ENCODE data around the gene TMEM151A.
"Not testable (repeated sequence)": the region's sequence is repeated elsewhere in the genome, so short reads cannot be mapped to it uniquely, and the experiment has no call there.

TMEM151A gene

DNA sequence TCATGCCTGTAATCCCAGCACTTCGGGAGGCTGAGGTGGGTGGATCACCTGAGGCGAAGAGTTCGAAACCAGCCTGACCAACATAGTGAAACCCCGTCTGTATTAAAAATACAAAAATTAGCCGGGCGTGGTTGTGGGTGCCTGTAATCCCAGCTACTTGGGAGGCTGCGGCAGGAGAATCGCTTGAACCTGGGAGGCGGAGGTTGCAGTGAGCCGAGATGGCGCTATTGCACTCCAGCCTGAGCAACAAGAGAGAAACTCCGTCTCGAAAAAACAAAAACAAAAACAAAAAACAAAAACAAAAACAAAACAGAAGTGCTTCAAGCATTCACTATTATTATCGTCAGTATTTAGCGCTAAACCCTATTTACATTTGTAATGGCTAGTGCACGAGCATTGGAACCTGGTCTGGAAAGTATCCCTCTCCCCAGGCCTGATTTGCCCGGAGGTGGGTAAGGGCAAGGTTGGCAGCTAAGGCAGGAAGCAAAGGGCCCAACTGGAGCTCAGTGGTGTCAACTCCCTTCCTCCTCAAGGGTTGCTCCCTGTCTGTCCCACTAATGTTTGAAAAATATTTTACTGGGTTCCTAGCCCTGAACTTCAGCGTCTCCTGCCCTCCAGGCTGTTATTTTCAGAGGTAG, 19.2 kb downstream of the TMEM151A start:
- DNase-seq, result not testable (repeated sequence)

DNA sequence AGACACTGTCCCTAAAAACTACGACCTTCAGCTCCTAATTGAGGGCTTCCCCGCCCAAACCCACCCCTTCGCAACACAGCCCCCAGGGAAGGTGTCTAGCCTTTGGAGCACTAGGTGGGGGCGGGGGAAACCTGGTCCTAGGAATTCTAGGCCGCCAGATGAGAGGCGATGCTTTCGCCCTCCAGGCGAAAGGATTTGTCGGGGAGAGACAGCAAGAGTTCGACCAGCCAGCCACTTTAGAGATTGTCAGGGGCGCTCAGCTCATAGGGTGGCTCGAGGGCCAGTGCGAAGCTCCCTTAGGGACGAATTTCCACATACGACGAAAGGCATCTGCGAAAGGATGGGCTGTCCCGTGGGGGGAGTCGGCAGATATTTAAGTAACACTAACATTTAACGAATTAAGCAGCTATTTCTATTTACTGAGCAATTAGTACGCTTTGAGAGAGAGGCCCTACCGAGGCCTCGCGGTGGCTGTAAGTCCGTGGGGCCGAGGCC, 19.8 kb downstream of the TMEM151A start:
- DNase-seq, result no peak

DNA sequence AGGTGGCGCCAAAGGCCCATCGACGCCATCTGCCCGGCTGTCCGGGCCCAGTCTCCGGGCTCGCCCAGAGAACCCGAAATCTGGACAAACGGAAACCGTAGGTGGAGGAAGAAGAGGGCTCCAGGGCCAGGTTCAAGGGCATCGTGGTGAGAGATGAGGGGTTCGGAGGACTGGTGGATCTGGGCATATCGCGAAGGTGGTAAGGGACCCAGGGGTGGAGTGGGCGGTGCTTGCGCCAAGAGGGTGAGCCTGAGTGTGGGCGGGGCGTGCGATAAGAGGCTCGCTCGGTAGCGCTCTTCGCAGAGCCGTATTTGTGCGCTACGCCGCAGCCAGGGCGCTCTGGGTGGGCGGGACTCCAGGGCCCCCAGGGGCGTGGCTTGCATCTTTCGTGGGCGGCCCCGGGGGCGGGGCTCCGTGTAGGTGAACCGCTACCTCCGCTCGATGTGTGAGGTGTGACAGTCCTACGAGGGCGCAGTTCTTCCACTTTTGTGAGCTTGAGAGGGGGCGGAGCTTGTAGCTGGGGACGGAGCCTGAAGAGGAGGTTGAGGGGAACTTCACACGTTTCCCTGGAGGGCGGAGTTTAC, 20.4 kb downstream of the TMEM151A start:
- DNase-seq, result peak; percentile 87 to 96

DNA sequence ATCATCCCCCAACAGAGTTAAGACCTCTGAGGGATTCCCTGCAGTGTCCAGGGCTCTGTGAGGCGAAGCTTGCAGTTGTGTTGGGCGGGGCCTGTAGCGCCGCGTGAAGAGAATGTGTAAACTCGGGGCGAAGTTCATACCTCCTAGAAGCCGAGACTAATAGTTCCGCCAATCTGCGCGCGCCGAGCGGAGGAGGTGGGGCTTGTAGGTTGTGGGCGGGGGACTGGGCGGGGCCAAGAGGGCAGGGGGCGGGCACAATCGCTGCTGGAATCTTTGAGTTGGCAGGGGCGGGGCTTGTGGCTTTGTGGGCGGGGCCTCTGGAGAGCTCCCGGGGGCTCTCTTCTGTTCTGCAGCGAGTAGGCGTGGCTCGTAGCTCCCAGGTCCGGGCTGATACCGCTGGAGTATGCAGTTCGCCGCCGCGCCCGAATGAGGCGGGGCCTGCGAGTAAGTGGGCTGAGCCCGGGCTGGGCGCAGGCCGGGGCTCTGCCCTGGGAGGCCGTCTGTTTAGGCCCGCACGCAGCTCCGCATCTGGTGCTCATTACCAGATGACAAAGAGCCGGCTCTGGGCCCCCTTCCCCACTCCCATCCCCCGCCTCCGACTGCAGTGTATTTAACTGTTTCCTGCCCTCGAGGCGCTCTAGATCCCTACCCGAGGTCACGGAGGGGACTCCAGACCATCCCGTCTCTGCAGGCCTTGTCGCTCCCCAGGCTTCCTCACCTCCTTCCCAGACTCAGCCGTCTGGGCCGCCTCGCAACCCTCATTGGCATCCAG, 21.0 kb downstream of the TMEM151A start:
- DNase-seq, result peak; percentile 96 to 97

DNA sequence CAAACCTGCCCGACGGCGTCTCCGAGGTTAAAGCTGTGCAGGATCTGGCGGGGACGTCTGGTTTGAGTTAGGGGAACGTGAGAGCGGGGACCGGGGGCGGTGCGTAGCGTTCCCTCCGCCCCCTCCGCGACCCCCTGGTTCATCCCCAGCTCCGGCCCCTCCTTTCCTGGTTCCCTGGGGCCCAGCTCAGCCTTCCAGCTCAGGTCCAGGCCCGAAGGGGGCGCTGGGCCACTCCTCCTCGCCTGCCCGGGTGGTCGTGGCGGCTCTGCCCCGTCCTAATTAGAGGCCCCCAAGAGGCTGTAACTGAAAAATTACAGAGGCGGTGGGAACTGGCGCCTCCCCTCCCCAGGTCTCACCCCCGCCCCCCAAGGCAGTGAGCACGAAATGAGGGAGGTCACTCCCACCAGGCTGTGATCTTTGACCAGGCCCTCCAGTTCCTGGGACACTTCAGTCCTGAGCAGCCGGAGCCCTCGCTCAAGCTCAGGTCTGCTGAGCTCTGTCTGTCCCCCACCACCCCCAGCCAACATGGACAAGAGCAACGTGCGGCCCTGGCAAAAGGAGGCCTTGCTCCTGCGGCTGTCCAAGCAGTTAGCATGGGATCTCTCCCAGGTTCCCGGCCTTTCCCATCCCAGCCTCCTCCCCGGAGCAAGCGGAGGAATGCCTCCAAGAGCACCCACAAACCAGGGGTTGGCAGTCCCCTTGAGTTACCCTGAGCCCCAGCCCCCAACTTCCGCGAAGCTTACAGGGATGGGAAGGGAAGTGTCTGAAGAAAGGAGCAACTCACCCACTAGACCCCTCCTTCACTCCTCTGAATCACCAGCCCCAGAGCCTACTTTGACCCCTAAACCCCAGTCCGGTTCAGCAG, 21.9 kb downstream of the TMEM151A start:
- no peak for DNase-seq

DNA sequence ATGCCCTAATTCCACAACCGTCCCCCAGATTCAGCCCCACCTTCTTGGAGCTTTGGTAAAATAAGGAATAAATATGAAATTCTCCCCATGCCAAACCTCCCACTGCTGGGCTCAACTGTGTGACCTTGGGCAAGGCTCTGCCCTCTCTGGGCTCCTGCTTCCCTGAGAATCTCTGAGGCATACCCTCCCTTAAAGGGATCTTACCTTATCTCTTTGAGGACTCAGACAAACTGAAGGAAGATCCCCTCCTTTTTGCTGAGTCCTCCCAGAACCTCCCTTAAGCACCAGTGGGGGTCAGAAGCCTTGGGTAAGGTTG, 22.4 kb downstream of the TMEM151A start:
- no peak for DNase-seq

DNA sequence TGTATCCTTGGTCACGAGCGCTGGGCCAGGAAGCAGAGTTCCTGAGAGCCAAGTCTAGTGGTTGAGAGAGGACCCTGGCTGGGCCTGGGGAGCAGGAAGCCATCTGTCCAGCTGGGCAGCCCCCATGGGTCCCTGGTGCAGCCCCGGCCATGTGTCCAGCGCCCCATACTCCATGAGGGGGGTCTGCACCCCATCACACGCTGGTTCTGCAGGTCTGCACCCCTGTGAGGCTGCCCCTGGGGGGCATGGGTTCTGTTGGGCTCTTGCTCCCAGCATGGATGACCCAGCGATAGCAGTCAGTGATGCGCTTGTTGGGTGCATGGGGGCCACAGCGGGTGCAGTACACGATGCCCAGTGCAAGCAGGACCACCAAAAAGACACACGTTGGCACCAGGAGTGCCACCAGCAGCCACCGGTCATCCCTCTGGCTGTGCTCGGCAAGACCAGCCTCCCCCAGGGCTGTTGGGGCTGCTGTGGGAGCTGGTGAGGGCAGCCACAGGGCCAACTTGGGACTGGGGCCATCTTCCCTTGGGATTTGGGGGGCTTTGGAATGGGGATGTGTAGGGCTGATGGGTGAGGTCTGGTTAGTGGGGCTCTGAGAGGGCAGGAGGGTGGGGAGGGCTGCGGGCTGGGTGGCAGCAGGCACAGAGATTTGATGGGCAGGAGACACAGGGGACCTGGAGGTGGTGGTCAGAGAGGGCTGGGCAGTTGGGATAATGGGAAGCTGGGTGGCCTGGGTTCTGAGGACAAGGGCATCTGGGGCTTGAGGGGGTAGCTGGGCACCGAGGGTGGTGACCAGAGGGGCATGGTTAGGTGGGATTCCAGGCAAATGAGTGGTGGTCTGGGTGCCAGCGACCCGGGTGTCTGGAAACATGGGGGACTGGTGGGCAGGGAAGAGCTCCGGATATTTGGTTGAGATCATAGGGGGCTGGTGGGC, 23.1 kb downstream of the TMEM151A start:
- no peak for DNase-seq

DNA sequence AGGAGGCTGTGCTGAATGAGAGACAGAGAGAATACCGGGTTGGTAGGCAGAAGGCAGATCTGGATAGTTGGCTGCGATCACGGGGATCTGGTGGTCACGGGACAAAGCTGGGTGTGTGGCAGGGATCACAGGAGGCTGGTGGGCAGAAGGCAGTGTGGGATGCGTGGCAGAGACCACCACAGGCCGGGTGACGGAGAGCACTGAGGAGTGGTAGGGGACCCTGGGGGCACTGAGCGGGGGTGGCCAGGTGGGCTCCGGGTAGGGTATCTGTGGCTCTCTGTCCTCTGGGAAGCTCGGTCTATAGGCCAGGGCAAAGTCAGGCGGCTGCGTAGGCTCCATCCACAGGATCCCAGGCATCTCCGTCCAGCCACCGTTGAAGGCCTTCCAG, 23.8 kb downstream of the TMEM151A start:
- DNase-seq, result no peak

DNA sequence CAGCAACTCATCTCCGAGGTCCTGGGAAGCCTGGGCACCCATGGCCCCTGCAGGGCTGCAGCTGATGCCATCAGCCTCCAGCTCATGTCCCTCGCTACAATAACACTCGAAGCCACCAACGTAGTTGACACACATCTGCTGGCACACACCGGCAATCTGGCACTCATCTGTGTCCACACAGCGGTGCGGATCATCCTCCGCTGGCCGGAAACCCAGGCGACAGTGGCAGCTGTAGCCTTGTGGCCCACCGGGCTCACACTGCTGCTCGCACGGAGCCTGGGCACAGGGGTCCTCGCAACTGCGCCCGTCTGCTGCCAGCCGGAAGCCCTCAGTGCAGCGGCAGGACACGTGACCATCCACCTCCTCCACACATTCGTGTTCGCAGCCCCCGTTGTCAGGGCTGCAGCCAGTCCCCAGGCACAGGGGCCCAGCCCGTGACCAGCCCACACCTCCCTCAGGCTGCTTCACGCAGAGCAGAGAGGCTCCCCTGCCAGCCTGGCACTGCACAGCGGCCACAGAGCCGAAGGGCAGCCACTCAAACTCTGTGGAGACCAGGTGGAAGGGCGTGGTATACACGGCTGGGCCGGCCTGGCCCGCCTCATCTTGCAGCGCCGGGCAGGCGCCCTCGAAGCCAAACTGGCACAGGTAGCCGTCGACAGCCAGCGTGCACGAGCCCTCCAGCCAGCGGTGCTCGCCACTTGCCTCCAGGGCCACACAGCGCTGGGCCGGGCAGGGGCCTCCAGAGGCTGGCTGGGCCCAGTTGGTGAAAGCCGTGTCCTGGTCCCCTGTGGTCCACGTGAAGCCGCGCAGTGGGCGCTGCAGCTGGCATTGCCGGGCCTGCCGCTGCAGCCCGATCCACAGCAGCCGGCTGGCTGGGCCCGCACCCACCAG, 24.5 kb downstream of the TMEM151A start:
- DNase-seq, result no peak

DNA sequence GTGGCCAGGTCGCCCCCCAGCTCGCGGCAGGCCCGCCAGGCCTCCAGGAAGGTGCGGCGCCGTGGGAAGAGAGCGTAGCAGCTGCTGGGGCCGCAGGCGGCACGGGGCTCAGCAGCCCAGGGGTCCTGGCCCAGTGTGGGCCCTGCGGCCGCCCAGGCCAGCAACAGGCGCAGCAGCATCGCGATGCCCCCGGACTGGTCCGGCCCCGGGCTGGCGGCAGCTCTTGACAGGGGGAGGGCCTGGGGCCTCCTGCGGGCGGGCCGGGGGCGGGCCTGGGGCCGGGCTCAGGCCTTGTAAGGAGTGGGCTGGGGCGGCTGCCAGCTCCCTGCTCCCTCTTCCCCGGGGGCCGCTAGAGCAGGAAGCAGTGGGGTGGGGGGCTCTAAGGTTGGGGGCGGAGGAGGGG, 25.2 kb downstream of the TMEM151A start, which contains the start of gene CD248:
Gene CD248 (minus strand): TSS at position 196 of the 403 bp plus-strand sequence. CDS start 17 bp downstream, at position 179.
- DNase-seq, result no peak

DNA sequence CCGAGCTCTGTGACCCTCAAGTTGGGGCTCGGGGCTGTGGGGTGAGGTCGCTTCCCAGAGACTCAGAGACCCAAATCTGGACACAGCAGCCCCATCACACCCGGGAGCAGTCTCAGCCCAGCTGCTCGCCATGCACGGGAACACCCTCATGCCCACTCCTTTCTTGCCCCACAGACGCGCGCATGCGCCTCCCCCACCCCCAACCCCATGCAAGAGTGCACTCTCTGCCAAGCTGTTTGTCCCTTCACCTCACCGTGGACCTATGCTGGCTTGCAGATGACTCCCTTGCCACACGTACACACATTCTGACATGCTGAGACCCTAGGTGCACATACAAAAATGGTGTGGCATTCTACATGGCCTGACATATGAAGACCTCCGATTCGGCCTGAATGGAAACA, 25.6 kb downstream of the TMEM151A start:
- no peak for DNase-seq

DNA sequence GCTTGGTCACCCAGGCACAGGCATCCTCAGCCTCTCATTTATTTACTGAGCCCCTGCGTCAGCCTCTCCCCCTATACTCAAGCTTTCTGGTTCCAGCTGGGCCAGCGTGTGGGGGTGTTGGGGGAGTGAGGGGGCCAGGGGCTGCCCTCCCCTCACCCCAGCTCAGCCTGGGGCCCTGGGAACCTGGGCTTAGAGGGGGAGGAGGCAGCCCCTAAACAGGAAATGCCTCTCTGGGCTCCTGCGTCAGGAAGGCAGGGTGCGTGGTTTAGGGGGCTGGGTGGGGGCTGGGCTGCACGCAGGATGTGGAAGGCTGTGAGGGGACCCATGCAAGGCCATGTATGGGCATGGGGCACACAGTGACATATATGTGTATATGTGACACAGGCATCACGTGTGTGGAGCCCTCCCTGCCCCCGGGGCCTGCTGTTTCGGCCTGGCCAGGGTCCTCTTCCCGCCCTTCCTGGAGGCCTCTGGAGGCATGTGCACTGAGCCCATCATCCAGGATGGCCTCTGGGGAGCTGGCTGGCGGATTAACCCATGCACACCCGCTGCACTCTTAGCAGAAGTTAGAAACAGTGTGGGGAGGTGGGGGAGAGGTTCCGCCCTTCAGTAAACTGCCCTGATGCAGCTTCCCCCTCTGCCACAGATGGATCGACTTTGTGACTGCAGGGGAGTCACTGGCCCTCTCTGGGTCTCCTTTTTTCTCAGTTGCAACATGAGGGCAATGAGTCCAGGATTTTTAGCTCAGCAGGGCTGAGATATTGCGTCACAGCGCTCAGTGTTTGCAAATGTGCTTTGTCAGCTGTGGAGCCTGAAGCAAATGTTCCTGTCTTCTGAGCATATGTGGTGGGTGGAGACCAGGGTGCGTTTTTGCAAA, 26.3 kb downstream of the TMEM151A start:
- peak; percentile 31 to 53 for DNase-seq

DNA sequence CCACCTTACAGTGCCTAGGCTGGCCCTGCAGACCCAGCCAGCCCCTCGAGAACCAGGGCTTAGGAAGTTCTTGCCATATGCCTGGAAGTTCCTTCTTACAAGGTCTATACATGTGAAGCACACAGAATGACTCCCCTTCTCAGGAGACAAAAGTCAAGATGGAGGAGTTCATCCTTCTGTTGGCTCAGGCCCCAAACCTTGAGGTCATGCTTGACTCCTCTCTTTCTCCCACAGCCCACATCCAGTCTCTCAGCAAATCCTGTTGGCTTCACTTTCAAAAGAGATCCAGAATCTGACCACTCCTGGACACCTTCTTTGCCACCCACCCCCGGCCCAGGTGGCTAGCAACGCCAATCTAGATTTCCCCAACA, 26.9 kb downstream of the TMEM151A start:
- DNase-seq, result no peak

DNA sequence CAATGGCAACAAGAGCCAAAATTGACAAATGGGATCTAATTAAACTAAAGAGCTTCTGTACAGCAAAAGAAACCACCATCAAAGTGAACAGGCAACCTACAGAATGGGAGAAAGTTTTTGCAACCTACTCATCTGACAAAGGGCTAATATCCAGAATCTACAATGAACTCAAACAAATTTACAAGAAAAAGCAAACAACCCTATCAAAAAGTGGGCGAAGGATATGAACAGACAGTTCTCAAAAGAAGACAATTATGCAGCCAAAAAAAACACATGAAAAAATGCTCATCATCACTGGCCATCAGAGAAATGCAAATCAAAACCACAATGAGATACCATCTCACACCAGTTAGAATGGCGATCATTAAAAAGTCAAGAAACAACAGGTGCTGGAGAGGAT, 28.6 kb downstream of the TMEM151A start:
- DNase-seq, result not testable (repeated sequence)

DNA sequence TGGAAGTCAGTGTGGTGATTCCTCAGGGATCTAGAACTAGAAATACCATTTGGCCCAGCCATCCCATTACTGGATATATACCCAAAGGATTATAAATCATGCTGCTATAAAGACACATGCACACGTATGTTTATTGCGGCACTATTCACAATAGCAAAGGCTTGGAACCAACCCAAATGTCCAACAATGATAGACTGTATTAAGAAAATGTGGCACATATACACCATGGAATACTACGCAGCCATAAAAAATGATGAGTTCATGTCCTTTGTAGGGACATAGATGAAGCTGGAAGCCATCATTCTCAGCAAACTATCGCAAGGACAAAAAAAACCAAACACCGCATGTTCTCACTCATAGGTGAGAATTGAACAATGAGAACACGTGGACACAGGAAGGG, 29.1 kb downstream of the TMEM151A start:
- DNase-seq, result not testable (repeated sequence)

DNA sequence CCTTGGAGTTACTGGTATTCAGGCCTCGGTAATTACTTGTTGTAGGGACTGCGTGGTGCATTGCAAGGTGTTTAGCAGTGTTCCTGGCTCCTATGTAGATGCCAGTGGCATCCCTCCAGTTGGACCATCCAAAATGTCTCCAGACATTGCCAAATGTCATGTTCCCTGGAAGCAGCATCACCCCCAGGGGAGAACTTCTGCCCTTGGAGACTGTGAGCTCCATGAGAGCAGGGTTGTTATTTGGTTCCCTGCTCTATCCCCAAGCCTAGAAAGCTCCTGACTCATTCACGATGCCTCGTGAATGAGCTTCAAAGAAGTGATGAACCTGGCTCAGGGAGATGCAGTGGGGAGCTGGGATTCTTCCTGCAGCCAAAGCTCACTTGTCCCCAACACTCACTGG, 29.9 kb downstream of the TMEM151A start:
- DNase-seq, result no peak

DNA sequence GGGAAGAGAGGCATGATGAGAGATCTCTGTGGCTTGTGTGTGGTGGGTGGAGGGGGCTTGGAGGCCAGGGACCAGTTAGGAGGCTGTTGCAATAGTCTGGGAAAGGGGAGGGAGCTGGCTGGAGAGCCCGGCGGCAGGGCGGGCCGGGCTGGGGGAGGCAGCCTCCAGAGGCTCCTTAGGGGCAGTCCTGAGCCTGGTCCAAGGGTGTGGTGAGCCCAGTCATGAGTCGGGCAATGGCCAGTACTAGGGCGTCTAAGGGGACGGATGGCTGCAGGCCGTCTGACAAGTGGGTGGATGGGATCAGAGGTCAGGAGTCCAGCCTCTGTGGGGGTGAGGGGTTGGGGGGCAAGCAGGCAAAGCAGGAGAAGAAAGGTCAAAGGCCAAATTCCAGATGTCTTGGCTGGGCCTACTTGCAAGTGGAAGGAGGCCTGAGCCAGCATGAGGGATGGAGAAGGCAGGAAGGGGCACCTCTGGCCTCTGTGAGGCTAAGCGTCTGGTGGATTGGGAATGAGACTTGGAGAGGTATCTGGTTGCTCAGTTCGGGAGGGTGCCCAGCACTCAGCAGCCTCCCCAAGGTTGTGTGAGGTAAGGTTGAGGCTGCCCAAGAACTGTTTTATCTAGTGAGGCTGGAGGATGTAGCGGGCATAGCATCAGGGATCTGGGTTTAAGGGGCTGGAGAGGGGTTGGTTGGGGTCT, 31.2 kb downstream of the TMEM151A start:
- no peak for DNase-seq

DNA sequence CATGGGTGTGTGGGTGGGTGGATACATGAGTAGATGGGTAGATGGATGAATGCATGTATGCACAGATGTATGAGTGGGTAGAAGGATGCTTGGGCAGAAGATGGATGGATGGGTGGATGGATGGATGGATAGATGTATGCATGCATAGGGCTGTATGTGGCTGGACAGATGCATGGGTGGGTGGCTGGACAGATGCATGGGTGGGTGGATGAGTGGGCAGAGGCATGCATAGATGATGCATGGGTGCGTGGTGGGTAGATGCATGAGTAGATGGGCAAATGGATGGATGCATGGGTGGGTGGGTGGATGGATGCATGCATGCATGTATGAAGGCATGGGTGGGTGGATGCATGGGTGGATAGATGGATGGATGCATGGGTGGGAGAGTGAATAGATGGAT, 32.0 kb downstream of the TMEM151A start:
- DNase-seq, result no peak

DNA sequence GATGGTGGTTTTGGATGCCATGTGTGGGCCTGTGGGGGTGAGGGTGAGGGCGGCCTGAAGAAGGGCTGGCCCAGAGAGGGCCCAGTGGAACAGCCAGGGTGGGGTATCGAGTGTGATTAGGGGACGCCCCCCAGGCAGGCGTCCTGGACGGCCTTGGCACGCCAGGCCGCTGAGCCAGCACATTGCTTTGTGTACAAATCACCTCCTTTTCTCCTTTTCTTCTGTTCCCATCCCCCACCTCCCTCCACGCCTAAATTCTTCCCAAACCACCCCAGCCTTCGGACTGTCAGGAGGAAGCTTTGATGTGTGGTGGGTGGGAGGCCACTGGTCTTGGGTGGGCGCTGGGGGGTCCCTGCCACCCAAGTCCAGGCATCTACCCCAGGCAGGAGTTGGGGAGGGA, 33.0 kb downstream of the TMEM151A start:
- DNase-seq, result no peak
